Prostate gland (tissue), 2 donors: ENCODE measurements around the gene B4GALT1.
"Not testable (repeated sequence)": the region's sequence is repeated elsewhere in the genome, so short reads cannot be mapped to it uniquely, and the experiment has no call there.

Experiments used
- POLR2A ChIP-seq: fragments of 450-650 bp; IDR thresholded peaks from one replicate; pipeline ENCODE4 v1.6.1; 2016; ENCODE audit warnings: antibody characterized with exemption, mild to moderate bottlenecking
- POLR2AphosphoS5 ChIP-seq: sonication (generic); formaldehyde crosslinking; IDR thresholded peaks from one replicate; pipeline ENCODE4 v1.6.1; 2017; ENCODE audit warnings: antibody characterized with exemption
- TF ChIP-seq, protein P1 (sequence below), 4 experiments: fragments of 200-600 bp in 2 of 4; fragments of 450-650 bp in 2 of 4; sonication (generic) in 2 of 4; IDR thresholded peaks; 1 replicate in 3 of 4; 2 replicates in 1 of 4; pipeline ENCODE4 v1.5.1; 2016 to 2019; ENCODE audit warnings: antibody characterized with exemption in 4 of 4, mild to moderate bottlenecking in 2 of 4, moderate library complexity in 2 of 4

DNA sequence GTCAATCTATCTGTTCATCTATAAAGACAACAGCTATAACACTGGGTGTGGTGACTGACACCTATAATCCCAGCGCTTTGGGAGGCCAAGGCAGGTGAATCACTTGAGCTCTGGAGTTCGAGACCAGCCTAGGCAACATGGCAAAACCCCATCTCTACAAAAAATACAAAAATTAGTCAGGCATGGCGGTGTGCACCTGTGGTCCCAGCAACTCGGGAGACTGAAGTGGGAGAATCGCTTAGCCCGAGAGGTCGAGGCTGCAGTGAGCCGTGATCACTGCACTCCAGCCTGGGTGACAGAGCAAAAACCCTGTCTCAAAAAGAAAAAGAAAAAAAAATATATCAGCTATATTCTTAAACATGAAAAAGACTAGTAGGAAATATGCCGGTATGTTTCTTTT, 6.7 kb downstream of the B4GALT1 start:
- TF ChIP-seq, protein P1, sequence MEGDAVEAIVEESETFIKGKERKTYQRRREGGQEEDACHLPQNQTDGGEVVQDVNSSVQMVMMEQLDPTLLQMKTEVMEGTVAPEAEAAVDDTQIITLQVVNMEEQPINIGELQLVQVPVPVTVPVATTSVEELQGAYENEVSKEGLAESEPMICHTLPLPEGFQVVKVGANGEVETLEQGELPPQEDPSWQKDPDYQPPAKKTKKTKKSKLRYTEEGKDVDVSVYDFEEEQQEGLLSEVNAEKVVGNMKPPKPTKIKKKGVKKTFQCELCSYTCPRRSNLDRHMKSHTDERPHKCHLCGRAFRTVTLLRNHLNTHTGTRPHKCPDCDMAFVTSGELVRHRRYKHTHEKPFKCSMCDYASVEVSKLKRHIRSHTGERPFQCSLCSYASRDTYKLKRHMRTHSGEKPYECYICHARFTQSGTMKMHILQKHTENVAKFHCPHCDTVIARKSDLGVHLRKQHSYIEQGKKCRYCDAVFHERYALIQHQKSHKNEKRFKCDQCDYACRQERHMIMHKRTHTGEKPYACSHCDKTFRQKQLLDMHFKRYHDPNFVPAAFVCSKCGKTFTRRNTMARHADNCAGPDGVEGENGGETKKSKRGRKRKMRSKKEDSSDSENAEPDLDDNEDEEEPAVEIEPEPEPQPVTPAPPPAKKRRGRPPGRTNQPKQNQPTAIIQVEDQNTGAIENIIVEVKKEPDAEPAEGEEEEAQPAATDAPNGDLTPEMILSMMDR (IDR thresholded peaks at IDR 0.05) = not testable (repeated sequence)
- TF ChIP-seq POLR2AphosphoS5, POLR2A: not testable (repeated sequence)
